H1 (cell line): Measurements from ENCODE around the gene LCN10. TPM values are rescaled to one million over a fixed set of nuclear protein-coding genes. Genes with fewer than 3 reads are reported as not detected.

Experiments
- ATF3 ChIP-seq: IDR thresholded peaks from 2 replicates; pipeline ENCODE4 v1.6.1; 2011; ENCODE audit warnings: low read depth, mild to moderate bottlenecking, low read length; ENCODE audit not compliant: insufficient read depth
- CHD1 ChIP-seq: IDR thresholded peaks from 2 replicates; pipeline ENCODE4 v1.6.1; 2012; ENCODE audit warnings: low read depth, low read length, improper control_type of control experiment
- GABPA ChIP-seq: IDR thresholded peaks from 2 replicates; pipeline ENCODE4 v1.6.1; 2011; ENCODE audit warnings: mild to moderate bottlenecking, low read length, moderate library complexity, borderline replicate concordance; ENCODE audit not compliant: insufficient read depth
- RBBP5 ChIP-seq: IDR thresholded peaks from 2 replicates; pipeline ENCODE4 v1.7.1; 2012; ENCODE audit warnings: low read depth, mild to moderate bottlenecking, inconsistent platforms, low read length, moderate library complexity, borderline replicate concordance
- RNF2 ChIP-seq: fragments of 200-900, 300-1000 bp; sonication (generic); IDR thresholded peaks from 2 replicates; pipeline ENCODE4 v1.7.1; 2016; ENCODE audit warnings: borderline replicate concordance, low read depth, mild to moderate bottlenecking, antibody characterized with exemption, low read length; ENCODE audit not compliant: poor library complexity, severe bottlenecking; ENCODE audit errors: missing control alignments
- SUZ12 ChIP-seq: fragments of 200-600 bp; sonication (generic); IDR thresholded peaks from 2 replicates; pipeline ENCODE4 v1.6.1; 2012; ENCODE audit warnings: mild to moderate bottlenecking, inconsistent platforms, low read length, moderate library complexity, mixed read lengths
- USF2 ChIP-seq: IDR thresholded peaks from 2 replicates; pipeline ENCODE4 v1.6.1; 2011; ENCODE audit warnings: low read length, improper control_type of control experiment
- polyA plus RNA-seq, 7 experiments: library from polyadenylated mRNA; depleted of rRNA in 3 of 7; stranded (reverse) in 5 of 7; unstranded in 2 of 7; fragments of >200 nt in 5 of 7; fragments of 200-250 nt in 2 of 7; gene quantifications; 1 replicate in 5 of 7; 2 replicates in 1 of 7; 4 replicates in 1 of 7; pipeline versions ENCODE4 v1.2.1 to v1.2.3, GENCODE V29; 2011 to 2013; ENCODE audit warnings: missing spikeins in 2 of 7, mixed read lengths in 2 of 7
- total RNA-seq: library from RNA; stranded (reverse); fragmentation: NEBNext Ultra II Directional; extraction: Animal tissue kit (Norgen Biotek cat#: 25700); gene quantifications from 2 replicates; pipeline ENCODE4 v1.2.1, GENCODE V29; 2021
- TF ChIP-seq, protein P1 (sequence below): IDR thresholded peaks from 2 replicates; pipeline ENCODE4 v1.6.1; 2012; ENCODE audit warnings: low read length, inconsistent platforms

The LCN10 gene
- total and polyA plus RNA-seq, 2 of the 8 experiments (the other 6 are each of a cell fraction or from before 2014, with no cell fraction given): 2.6 to 2.8 TPM

DNA sequence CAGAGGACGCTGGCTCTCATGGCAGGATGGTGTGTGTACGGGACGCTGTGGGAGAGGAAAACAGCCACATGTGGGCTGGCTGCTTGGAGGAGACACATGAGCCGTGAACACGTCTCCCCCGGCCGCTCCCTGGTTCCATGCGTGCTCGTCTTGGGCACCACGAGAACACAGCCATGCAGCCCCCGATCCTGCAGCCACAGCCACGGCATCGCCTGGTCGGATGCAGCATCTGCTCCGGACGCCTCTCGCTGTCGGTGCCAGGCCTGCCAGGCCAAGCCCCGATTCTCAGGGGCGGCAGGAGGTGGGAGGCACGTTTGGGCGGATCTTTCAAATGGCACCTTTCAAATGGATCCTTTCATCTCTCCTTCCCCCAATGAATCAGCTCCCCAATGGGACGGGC lies 3.2 kb downstream of the LCN10 start (continued):
- TF ChIP-seq SUZ12 (no peak), GABPA (no peak), RNF2 (no peak), RBBP5 (no peak), USF2 (no peak), ATF3 (no peak), CHD1 (no peak)
- TF ChIP-seq, protein P1, sequence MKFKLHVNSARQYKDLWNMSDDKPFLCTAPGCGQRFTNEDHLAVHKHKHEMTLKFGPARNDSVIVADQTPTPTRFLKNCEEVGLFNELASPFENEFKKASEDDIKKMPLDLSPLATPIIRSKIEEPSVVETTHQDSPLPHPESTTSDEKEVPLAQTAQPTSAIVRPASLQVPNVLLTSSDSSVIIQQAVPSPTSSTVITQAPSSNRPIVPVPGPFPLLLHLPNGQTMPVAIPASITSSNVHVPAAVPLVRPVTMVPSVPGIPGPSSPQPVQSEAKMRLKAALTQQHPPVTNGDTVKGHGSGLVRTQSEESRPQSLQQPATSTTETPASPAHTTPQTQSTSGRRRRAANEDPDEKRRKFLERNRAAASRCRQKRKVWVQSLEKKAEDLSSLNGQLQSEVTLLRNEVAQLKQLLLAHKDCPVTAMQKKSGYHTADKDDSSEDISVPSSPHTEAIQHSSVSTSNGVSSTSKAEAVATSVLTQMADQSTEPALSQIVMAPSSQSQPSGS: no peak
